Measurements from ENCODE around the gene DECR2.

DECR2 gene

DNA sequence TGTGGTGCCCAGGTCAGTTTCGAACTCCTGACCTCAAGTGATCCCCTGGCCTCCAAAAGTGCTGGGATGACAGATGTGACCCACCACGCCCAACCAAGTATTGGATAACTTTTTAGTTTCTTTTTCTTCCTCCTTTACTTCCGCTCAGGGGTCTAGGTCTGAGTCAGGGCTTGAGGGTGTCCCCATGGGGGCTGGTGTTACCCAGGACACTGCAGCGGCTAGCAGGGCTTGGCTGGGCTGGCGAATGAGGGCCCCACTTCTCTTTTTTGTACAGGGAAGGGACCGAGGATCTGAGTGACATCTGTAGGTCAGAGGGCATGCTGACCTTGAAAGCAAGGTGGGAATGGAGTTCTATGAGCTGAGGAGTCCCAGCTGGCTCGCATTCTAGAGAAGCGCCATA is 48.7 kb downstream of the DECR2 start:
- in situ Hi-C loops (cut with HindIII; ENCODE audit: low pct_ligation_motif_present, low sequenced_read_pairs): loop anchor here (10.0 kb wide), 1 partner anchor 54 kb away; no protein-coding TSS in a partner anchor
- TF ChIP-seq, protein P1, sequence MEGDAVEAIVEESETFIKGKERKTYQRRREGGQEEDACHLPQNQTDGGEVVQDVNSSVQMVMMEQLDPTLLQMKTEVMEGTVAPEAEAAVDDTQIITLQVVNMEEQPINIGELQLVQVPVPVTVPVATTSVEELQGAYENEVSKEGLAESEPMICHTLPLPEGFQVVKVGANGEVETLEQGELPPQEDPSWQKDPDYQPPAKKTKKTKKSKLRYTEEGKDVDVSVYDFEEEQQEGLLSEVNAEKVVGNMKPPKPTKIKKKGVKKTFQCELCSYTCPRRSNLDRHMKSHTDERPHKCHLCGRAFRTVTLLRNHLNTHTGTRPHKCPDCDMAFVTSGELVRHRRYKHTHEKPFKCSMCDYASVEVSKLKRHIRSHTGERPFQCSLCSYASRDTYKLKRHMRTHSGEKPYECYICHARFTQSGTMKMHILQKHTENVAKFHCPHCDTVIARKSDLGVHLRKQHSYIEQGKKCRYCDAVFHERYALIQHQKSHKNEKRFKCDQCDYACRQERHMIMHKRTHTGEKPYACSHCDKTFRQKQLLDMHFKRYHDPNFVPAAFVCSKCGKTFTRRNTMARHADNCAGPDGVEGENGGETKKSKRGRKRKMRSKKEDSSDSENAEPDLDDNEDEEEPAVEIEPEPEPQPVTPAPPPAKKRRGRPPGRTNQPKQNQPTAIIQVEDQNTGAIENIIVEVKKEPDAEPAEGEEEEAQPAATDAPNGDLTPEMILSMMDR (IDR thresholded peaks at IDR 0.05; ENCODE audit: low read depth, low read length, missing control alignments): no peak

DNA sequence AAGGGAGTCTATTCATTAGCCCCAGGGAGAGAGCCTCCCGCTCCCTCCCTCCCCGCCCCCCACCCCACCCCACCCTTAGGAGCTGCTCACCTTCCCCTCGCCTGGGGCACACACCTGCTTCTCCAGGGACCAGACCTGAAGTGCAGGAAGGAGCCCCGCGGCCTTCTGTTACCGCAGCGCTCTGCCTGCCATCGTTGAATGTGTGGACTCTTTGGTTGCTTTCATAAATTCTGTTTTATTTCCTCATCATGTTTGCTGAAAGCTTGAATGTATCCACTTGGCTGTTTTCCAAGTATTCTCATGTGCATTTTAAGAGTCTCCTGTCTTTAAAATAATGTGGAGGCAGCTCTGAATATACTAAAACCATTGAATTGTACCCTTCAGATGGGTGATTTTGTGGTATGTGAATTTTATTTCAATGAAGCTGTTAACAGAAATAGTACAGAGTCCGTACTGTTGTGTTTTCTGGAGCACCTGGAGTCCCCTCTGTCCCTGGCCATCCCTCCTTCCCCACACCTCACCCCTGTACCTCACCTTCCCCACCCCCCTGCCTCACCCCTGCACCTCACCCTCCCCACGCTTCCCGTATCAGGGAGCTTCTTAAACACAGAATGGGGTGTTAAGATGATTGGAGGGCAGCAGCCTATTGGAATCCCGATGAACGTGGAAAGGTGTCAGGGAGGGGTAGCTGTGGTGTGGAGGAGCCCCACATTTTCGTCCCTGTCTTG is 49.3 kb downstream of the DECR2 start:
- Histone ChIP-seq H3K4me3 (ENCODE audit: low read depth, low read length) (no peak overlapping the region), H3K27ac (no peak overlapping the region), H3K27me3 (replicated peaks) (no peaks in the 10 kb centered on the region), H3K36me3 (replicated peaks) (no peaks in the 10 kb centered on the region)
- in situ Hi-C loops (cut with HindIII; ENCODE audit: low pct_ligation_motif_present, low sequenced_read_pairs): loop anchor here (10.0 kb wide), 1 partner anchor 54 kb away; no protein-coding TSS in a partner anchor
- DNase-seq: no peak
- TF ChIP-seq, protein P1 (IDR thresholded peaks at IDR 0.05; ENCODE audit: low read depth, low read length, missing control alignments): no peak

More for the DNA sequence above, 48.7 kb downstream of the DECR2 start:
- no peak for DNase-seq
- Histone ChIP-seq H3K4me3 (ENCODE audit: low read depth, low read length) (no peak overlapping the region), H3K36me3 (replicated peaks) (no peaks in the 10 kb centered on the region), H3K27ac (no peak overlapping the region), H3K27me3 (replicated peaks) (no peaks in the 10 kb centered on the region)

DNA sequence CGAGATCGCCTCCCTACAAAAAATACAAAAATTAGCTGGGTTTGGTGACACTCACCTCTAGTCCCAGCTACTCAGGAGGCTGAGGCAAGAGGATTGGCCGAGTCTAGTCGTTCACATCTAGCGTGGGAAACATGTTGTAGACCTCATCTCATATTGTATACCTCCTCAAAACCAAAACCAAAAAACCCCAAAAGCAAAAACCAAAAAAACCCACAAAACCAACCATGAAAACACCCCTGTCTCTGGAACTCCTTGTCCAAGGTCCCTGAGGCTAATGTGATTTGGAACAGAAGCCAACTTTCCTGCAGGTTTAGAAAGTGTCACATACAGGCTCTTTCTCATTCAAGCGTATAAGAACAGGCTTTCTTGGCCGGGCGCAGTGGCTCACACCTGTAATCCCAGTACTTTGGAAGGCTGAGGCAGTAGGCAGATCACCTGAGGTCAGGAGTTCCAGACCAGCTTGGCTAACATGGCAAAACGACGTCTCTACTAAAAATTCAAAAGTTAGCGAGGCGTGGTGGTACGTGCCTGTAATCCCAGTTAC is 52.8 kb downstream of the DECR2 start:
- TF ChIP-seq, protein P1 (IDR thresholded peaks at IDR 0.05; ENCODE audit: low read depth, low read length, missing control alignments): no peak
- H3K4me3 ChIP-seq (ENCODE audit: low read depth, low read length): no peak overlapping the region
- in situ Hi-C loops (cut with HindIII; ENCODE audit: low pct_ligation_motif_present, low sequenced_read_pairs): loop anchor here (10.0 kb wide), 1 partner anchor 50 kb away; no protein-coding TSS in a partner anchor

DNA sequence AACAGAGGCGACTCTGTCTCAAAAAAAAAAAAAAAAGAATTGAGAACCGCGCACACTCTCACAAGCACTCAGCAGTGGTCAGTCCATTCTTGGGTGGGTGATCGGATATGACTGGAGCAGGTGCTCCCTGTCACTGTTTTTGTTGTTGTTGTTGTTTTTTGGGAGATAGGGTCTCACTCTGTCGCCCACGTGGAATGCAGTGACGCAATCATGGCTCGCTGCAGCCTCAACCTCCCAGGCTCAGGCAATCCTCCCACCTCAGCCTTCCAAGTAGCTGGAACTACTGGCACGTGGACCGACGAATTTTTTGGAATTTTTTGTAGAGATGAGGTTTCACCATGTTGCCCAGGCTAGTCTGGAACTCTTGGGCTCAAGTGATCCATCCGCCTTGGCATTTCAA is 53.8 kb downstream of the DECR2 start:
- TF ChIP-seq, protein P1 (IDR thresholded peaks at IDR 0.05; ENCODE audit: low read depth, low read length, missing control alignments): no peak
- no peaks in the 10 kb centered on the region for H3K36me3 ChIP-seq (replicated peaks)
- in situ Hi-C loops (cut with HindIII; ENCODE audit: low pct_ligation_motif_present, low sequenced_read_pairs): loop anchor here (10.0 kb wide), 1 partner anchor 49 kb away; no protein-coding TSS in a partner anchor
- H3K27me3 ChIP-seq (replicated peaks): no peaks in the 10 kb centered on the region
- DNase-seq: no peak
- H3K27ac ChIP-seq: no peak overlapping the region
- no peak overlapping the region for H3K4me3 ChIP-seq (ENCODE audit: low read depth, low read length)

More for the DNA sequence above, 52.8 kb downstream of the DECR2 start:
- no peaks in the 10 kb centered on the region for H3K27me3 ChIP-seq (replicated peaks)
- H3K36me3 ChIP-seq (replicated peaks): no peaks in the 10 kb centered on the region
- H3K27ac ChIP-seq: no peak overlapping the region
- DNase-seq: no peak

DNA sequence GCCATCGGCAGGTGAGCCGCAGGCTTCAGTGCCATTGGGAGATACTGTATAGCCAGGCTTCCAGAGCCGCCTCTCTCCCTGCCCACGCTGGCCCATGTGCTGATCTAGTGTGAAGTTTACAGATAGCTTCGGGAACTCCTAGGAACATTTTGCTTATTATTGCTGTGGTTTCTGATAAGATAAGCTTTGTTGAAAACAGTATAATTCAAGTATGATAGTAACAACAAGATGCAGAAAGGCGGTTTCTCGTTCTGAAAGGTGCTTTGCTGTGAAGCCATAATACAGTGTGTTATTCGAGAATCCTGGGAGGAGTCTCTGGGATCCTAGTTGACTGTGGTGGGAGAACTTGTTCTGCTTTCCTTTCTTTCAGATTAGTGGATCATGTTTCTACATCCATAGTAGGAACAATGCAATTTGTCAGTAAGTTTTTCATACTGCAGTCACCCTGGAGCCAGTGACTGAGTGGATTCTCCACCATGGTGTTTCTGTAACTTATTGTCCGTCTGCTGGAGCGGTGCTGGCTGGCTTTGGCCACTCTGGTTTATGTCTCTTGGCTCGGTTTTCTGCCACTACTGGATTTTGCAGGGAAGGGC is 55.3 kb downstream of the DECR2 start:
- in situ Hi-C loops (cut with HindIII; ENCODE audit: low pct_ligation_motif_present, low sequenced_read_pairs): loop anchor here (10.0 kb wide), 1 partner anchor 48 kb away; no protein-coding TSS in a partner anchor
- Histone ChIP-seq H3K27ac (no peak overlapping the region), H3K36me3 (replicated peaks) (peaks cover 3% of the 10 kb centered on the region), H3K27me3 (replicated peaks) (no peaks in the 10 kb centered on the region), H3K4me3 (ENCODE audit: low read depth, low read length) (no peak overlapping the region)
- peak; percentile 10 for DNase-seq
- TF ChIP-seq, protein P1 (IDR thresholded peaks at IDR 0.05; ENCODE audit: low read depth, low read length, missing control alignments): no peak

Measured in brain microvascular endothelial cell (primary cell).